Measurements from ENCODE around the gene ITPRID2. TPM values are rescaled to one million over a fixed set of nuclear protein-coding genes. Genes with fewer than 3 reads are reported as not detected.

Gene ITPRID2
- total and polyA plus RNA-seq, 2 of the 4 experiments (the other 2 are of a cell fraction) = 74.1 to 187 TPM

GRCh38 chr2:181877181-181877664 lies 14.3 kb upstream of the ITPRID2 start:
- no peak overlapping the region for H3K27ac ChIP-seq (ENCODE audit: insufficient read depth, low read length)
- DNase-seq (no peak), ATAC-seq (ENCODE audit: low read depth) (no peak)
- no peak overlapping the region for H3K56ac ChIP-seq (ENCODE audit: extremely low read depth, insufficient read depth, low read length)
- H3K9me1 ChIP-seq (ENCODE audit: insufficient read depth, low read length) = no peaks in the 10 kb centered on the region
- ChIA-PET POLR2A (ENCODE audit: unreplicated experiment) (no interaction called here), CTCF (no interaction called here)
- H3K9me3 ChIP-seq (ENCODE audit: control insufficient read depth, insufficient read depth, low read length) = no peaks in the 10 kb centered on the region
- BruUV-seq (replicated peaks) = no TSS peak
- H4K20me1 ChIP-seq (ENCODE audit: insufficient read depth, low read length) = no peaks in the 10 kb centered on the region
- no peak overlapping the region for H2BK20ac ChIP-seq (ENCODE audit: low read depth, low read length)
- H3K36me3 ChIP-seq (ENCODE audit: control insufficient read depth, insufficient read depth, low read length) = no peaks in the 10 kb centered on the region
- H2BK5ac ChIP-seq (ENCODE audit: low read depth, low read length, poor library complexity, severe bottlenecking) = no peak overlapping the region
- no peak overlapping the region for H2AK5ac ChIP-seq (ENCODE audit: low read depth, low read length)
- intact Hi-C loops (cut with micrococcal nuclease) = no loop called here
- TF ChIP-seq USF2 (IDR thresholded peaks at IDR 0.05; ENCODE audit: low read depth, low read length) (no peak), NFE2L2 (IDR thresholded peaks at IDR 0.05; ENCODE audit: low read depth, low read length) (no peak), RCOR1 (IDR thresholded peaks at IDR 0.05; ENCODE audit: insufficient replicate concordance, low read length) (no peak), BHLHE40 (IDR thresholded peaks at IDR 0.05; ENCODE audit: low read depth, low read length) (no peak), FOS (IDR thresholded peaks at IDR 0.05; ENCODE audit: low read depth, low read length) (no peak), ELK1 (IDR thresholded peaks at IDR 0.05; ENCODE audit: borderline replicate concordance, low read depth, low read length) (no peak), CTCF (conservative IDR thresholded peaks at IDR 0.05; ENCODE audit: low read depth, low read length) (no peak), CHD1 (IDR thresholded peaks at IDR 0.05; ENCODE audit: low read depth, low read length) (no peak), MAFK (IDR thresholded peaks at IDR 0.05; ENCODE audit: low read depth, low read length) (no peak), CEBPB (IDR thresholded peaks at IDR 0.05; ENCODE audit: low read depth, low read length) (no peak), SMC3 (IDR thresholded peaks at IDR 0.05; ENCODE audit: low read depth, low read length) (no peak), RFX5 (IDR thresholded peaks at IDR 0.05; ENCODE audit: low read depth, low read length) (no peak), POLR2A (IDR thresholded peaks at IDR 0.05; ENCODE audit: low read depth, low read length) (no peak), MXI1 (IDR thresholded peaks at IDR 0.05; ENCODE audit: borderline replicate concordance, low read depth, low read length) (no peak), MAZ (IDR thresholded peaks at IDR 0.05; ENCODE audit: borderline replicate concordance, low read depth, low read length) (no peak), RAD21 (IDR thresholded peaks at IDR 0.05; ENCODE audit: low read length) (no peak)
- H3K79me1 ChIP-seq (ENCODE audit: low read depth in 1 of 2, low read length in 2 of 2) = no peaks in the 10 kb centered on the region
- no peak overlapping the region for H3K18ac ChIP-seq (ENCODE audit: low read depth, low read length)
- no peak overlapping the region for H2BK15ac ChIP-seq (ENCODE audit: low read depth, low read length)
- H2BK120ac ChIP-seq (ENCODE audit: low read depth, low read length) = no peak overlapping the region
- H3K27me3 ChIP-seq (ENCODE audit: control insufficient read depth, insufficient read depth, low read length) = no peaks in the 10 kb centered on the region
- dilution Hi-C loops (cut with HindIII; ENCODE audit: low sequenced_read_pairs, unreplicated experiment) = no loop called here
- no peak overlapping the region for H3K9ac ChIP-seq (ENCODE audit: low read depth, low read length)
- H2AK9ac ChIP-seq (replicated peaks; ENCODE audit: low read depth, low read length, poor library complexity) = no peak overlapping the region
- H3K4me1 ChIP-seq (ENCODE audit: control insufficient read depth, insufficient read depth, low read length) = no peaks in the 10 kb centered on the region
- in situ Hi-C loops (cut with MboI; ENCODE audit: low sequenced_read_pairs) = no loop called here
- no peak overlapping the region for H3K4me2 ChIP-seq (ENCODE audit: low read depth, low read length)
- H2AFZ ChIP-seq (replicated peaks; ENCODE audit: low read length, poor library complexity) = no peak overlapping the region
- WGBS, 2 experiments (ENCODE audit: extremely low coverage in 2 of 2, insufficient read length in 1 of 2) = no CpG with 5 or more reads among the region's 2 CpGs
- no peak overlapping the region for H4K5ac ChIP-seq (ENCODE audit: low read depth, low read length)
- no peak overlapping the region for H3K23ac ChIP-seq (ENCODE audit: low read depth, low read length)
- no peak overlapping the region for H3K4me3 ChIP-seq (ENCODE audit: insufficient read depth, low read depth, low read length)
- no peak overlapping the region for H4K8ac ChIP-seq (ENCODE audit: low read depth in 2 of 2, low read length in 2 of 2)
- no peak overlapping the region for H4K91ac ChIP-seq (ENCODE audit: insufficient read depth, low read depth, low read length)
- H3K4ac ChIP-seq (ENCODE audit: low read depth, low read length) = no peak overlapping the region
- H3K14ac ChIP-seq (replicated peaks; ENCODE audit: low read depth, low read length) = peak overlapping the region; percentile 9; the same call in 1 of the 2 replicates

Measured in IMR-90 (cell line).